Measurements from ENCODE around the gene KIAA1328. TPM values are rescaled to one million over a fixed set of nuclear protein-coding genes. Genes with fewer than 3 reads are reported as not detected.
"Not testable (repeated sequence)": the region's sequence is repeated elsewhere in the genome, so short reads cannot be mapped to it uniquely, and the experiment has no call there.

KIAA1328 gene
- total RNA-seq, 1 experiment from 2014 or later = 6.2 TPM

- H3K27me3 ChIP-seq (ENCODE audit: control insufficient read depth, insufficient read depth, low read length); BruUV-seq (replicated peaks); H3K27ac ChIP-seq (ENCODE audit: low read length); intact Hi-C loops (cut with micrococcal nuclease; ENCODE audit: unreplicated experiment); H3K36me3 ChIP-seq (ENCODE audit: control insufficient read depth, insufficient read depth, low read length); DNase-seq (ENCODE audit: low read depth, low spot score); in situ Hi-C loops (cut with HindIII; ENCODE audit: low pct_unique_long_range_greater_than_20kb, low sequenced_read_pairs); H3K4me1 ChIP-seq (ENCODE audit: control insufficient read depth, insufficient read depth, low read length); POLR2A ChIA-PET; CTCF ChIA-PET; H3K4me3 ChIP-seq (ENCODE audit: low read depth in 2 of 2, low read length in 2 of 2); H3K9me3 ChIP-seq (ENCODE audit: control insufficient read depth, insufficient read depth, low read depth, low read length); ATAC-seq: not testable (repeated sequence)
- TF ChIP-seq CTCF (IDR thresholded peaks at IDR 0.05) = peak; percentile 14; the same call in 1 of the 2 replicates
Observed at GRCh38 chr18:37166966-37167365, 338.0 kb downstream of the KIAA1328 start.

- ChIA-PET POLR2A (no interaction called here), CTCF (no interaction called here)
- DNase-seq (ENCODE audit: low read depth, low spot score) = no peak
- no peak for ATAC-seq
- TF ChIP-seq CTCF (IDR thresholded peaks at IDR 0.05) = no peak
- no peak for TF ChIP-seq SIN3A (IDR thresholded peaks at IDR 0.05; ENCODE audit: borderline replicate concordance, insufficient read depth, low read depth, low read length)
- no peak for TF ChIP-seq POLR2AphosphoS5 (IDR thresholded peaks at IDR 0.05; ENCODE audit: low read depth, low read length)
- TF ChIP-seq REST (IDR thresholded peaks at IDR 0.05; ENCODE audit: insufficient read depth in 1 of 2, low read depth in 2 of 2, low read length in 1 of 2) = no peak
- TF ChIP-seq TCF7L2 (IDR thresholded peaks at IDR 0.05; ENCODE audit: low read depth, low read length) = no peak
- intact Hi-C loops (cut with micrococcal nuclease; ENCODE audit: unreplicated experiment) = no loop called here
- no peaks in the 10 kb centered on the region for H3K36me3 ChIP-seq (ENCODE audit: control insufficient read depth, insufficient read depth, low read length)
- no peaks in the 10 kb centered on the region for H3K27me3 ChIP-seq (ENCODE audit: control insufficient read depth, insufficient read depth, low read length)
- no peaks in the 10 kb centered on the region for H3K4me1 ChIP-seq (ENCODE audit: control insufficient read depth, insufficient read depth, low read length)
- in situ Hi-C loops (cut with HindIII; ENCODE audit: low pct_unique_long_range_greater_than_20kb, low sequenced_read_pairs) = no loop called here
- no peak overlapping the region for H3K27ac ChIP-seq (ENCODE audit: low read length)
- BruUV-seq (replicated peaks) = no TSS peak
- no peak overlapping the region for H3K4me3 ChIP-seq (ENCODE audit: low read depth in 2 of 2, low read length in 2 of 2)
- no peaks in the 10 kb centered on the region for H3K9me3 ChIP-seq (ENCODE audit: control insufficient read depth, insufficient read depth, low read depth, low read length)
Observed at GRCh38 chr18:37170984-37171383, 342.1 kb downstream of the KIAA1328 start.

- in situ Hi-C loops (cut with HindIII; ENCODE audit: low pct_unique_long_range_greater_than_20kb, low sequenced_read_pairs) (no loop called here), intact Hi-C loops (cut with micrococcal nuclease; ENCODE audit: unreplicated experiment) (no loop called here)
- H3K27me3 ChIP-seq (ENCODE audit: control insufficient read depth, insufficient read depth, low read length) = no peaks in the 10 kb centered on the region
- no peak overlapping the region for H3K4me3 ChIP-seq (ENCODE audit: low read depth in 2 of 2, low read length in 2 of 2)
- TF ChIP-seq CTCF (IDR thresholded peaks at IDR 0.05) (no peak), TCF7L2 (IDR thresholded peaks at IDR 0.05; ENCODE audit: low read depth, low read length) (no peak), POLR2AphosphoS5 (IDR thresholded peaks at IDR 0.05; ENCODE audit: low read depth, low read length) (no peak), SIN3A (IDR thresholded peaks at IDR 0.05; ENCODE audit: borderline replicate concordance, insufficient read depth, low read depth, low read length) (no peak), REST (IDR thresholded peaks at IDR 0.05; ENCODE audit: insufficient read depth in 1 of 2, low read depth in 2 of 2, low read length in 1 of 2) (no peak)
- DNase-seq (ENCODE audit: low read depth, low spot score) = no peak
- no peaks in the 10 kb centered on the region for H3K9me3 ChIP-seq (ENCODE audit: control insufficient read depth, insufficient read depth, low read depth, low read length)
- no peaks in the 10 kb centered on the region for H3K4me1 ChIP-seq (ENCODE audit: control insufficient read depth, insufficient read depth, low read length)
- ChIA-PET POLR2A (no interaction called here), CTCF (no interaction called here)
- no peak overlapping the region for H3K27ac ChIP-seq (ENCODE audit: low read length)
- H3K36me3 ChIP-seq (ENCODE audit: control insufficient read depth, insufficient read depth, low read length) = no peaks in the 10 kb centered on the region
- BruUV-seq (replicated peaks) = no TSS peak
- no peak for ATAC-seq
Observed at GRCh38 chr18:37173384-37173783, 344.5 kb downstream of the KIAA1328 start.
